Coronary artery (tissue), 2 donors: ENCODE data around the gene C6.

ENCODE experiments used
- DNase-seq: peaks from one replicate; pipeline ENCODE4 v3.0.0-alpha.2; 2017; ENCODE audit warnings: low spot score
- H3K27ac ChIP-seq, 2 donors: fragments of 200-600 bp; sonication (generic); one replicate each; pipeline ENCODE4 v1.5.1; 2016 to 2019
- H3K4me3 ChIP-seq: fragments of 200-600 bp; sonication (generic); 2 replicates; pipeline ENCODE4 v1.5.1; 2016; ENCODE audit warnings: mild to moderate bottlenecking, moderate library complexity
- CTCF ChIP-seq: fragments of 200-600 bp; sonication (generic); IDR thresholded peaks from one replicate; pipeline ENCODE4 v1.5.1; 2019; ENCODE audit warnings: antibody characterized with exemption

The C6 gene

GRCh38 chr5:41109186-41109585, 104.1 kb downstream of the C6 start:
- no peak overlapping the region for H3K27ac ChIP-seq
- no peak for DNase-seq
- no peak overlapping the region for H3K4me3 ChIP-seq
- TF ChIP-seq CTCF, result no peak

- Histone ChIP-seq H3K27ac (no peak overlapping the region), H3K4me3 (no peak overlapping the region)
- DNase-seq, result no peak
- no peak for TF ChIP-seq CTCF
Observed at GRCh38 chr5:41102341-41102740, 111.0 kb downstream of the C6 start.

- Histone ChIP-seq H3K27ac (no peak overlapping the region), H3K4me3 (no peak overlapping the region)
- no peak for DNase-seq
- no peak for TF ChIP-seq CTCF
Observed at GRCh38 chr5:41097642-41098041, 115.7 kb downstream of the C6 start.

GRCh38 chr5:41095324-41096101, 117.8 kb downstream of the C6 start:
- Histone ChIP-seq H3K27ac (no peak overlapping the region), H3K4me3 (no peak overlapping the region)
- TF ChIP-seq CTCF, result no peak
- no peak for DNase-seq

- H3K4me3 ChIP-seq, result no peak overlapping the region
- TF ChIP-seq CTCF, result no peak
- no peak overlapping the region for H3K27ac ChIP-seq
- no peak for DNase-seq
Observed at GRCh38 chr5:41094871-41095270, 118.5 kb downstream of the C6 start.

GRCh38 chr5:41093803-41094202, 119.5 kb downstream of the C6 start:
- no peak overlapping the region for H3K27ac ChIP-seq

More at GRCh38 chr5:41093803-41094202, 119.5 kb downstream of the C6 start:
- no peak for TF ChIP-seq CTCF
- H3K4me3 ChIP-seq, result no peak overlapping the region
- no peak for DNase-seq
